Measurements from ENCODE around the gene NATD1. TPM values are rescaled to one million over a fixed set of nuclear protein-coding genes. Genes with fewer than 3 reads are reported as not detected.

Gene NATD1
- total and polyA plus RNA-seq, 9 of the 15 experiments (the other 6 are each of a cell fraction or from before 2014, with no cell fraction given), result 0.24 to 5.4 (median 1.6) TPM

DNA sequence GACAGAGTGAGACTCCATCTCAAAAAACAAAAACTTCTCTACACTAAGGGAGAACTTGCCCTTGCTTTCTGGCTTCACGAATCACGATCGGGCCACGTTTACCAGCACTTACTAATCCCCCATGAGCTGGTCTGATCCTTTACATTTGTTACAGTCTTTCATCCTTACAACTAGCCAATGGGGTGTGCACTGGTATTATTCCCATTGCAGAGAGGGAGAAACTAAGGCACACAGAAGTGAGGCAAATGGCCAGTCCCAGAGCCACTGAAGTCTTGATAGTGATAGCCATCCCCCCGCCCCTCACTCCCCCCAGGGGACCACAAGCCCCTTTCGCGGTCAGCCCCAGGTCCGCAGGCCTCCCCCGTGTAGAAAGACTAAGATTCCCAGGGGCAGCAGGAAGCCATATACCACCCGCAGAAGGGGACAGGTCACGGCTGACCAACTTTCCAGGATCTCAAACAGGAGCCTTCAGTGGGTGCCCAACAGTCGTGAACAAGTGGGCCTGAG is 868 bp downstream of the NATD1 start:
- ChIA-PET CTCF (ENCODE audit: low intra/inter-chr PET ratio) (no interaction called here), POLR2A (no interaction called here)
- Histone ChIP-seq H3K9me3 (replicated peaks; ENCODE audit: control insufficient read depth, insufficient read depth, low read depth, low read length) (no peaks in the 10 kb centered on the region), H3K79me2 (ENCODE audit: control insufficient read depth, insufficient read depth, low read length) (no peaks in the 10 kb centered on the region), H3K27ac (ENCODE audit: extremely low read depth, low read depth, low read length) (no peak overlapping the region), H2AFZ (ENCODE audit: low read depth, low read length) (no peak overlapping the region), H3K9me1 (ENCODE audit: control insufficient read depth, insufficient read depth, low read length) (no peaks in the 10 kb centered on the region), H3K9ac (ENCODE audit: insufficient read depth in 1 of 2, low read depth in 2 of 2, low read length in 2 of 2) (peak overlapping the region in 1 of 2 experiments; percentile 88; a peak in 3 of 4 replicates), H3K4me3 (peak overlapping the region; percentile 47), H3K4me1 (replicated peaks in 1 of 2; ENCODE audit: control insufficient read depth in 2 of 2, insufficient read depth in 2 of 2, low read length in 2 of 2) (peaks cover 12 to 22% of the 10 kb centered on the region in 2 experiments; a peak in 4 of 5 replicates), H3K4me2 (ENCODE audit: insufficient read depth, low read length) (peak overlapping the region; percentile 82), H4K20me1 (replicated peaks; ENCODE audit: control insufficient read depth, insufficient read depth, low read length) (peaks cover 10% of the 10 kb centered on the region), H3K27me3 (ENCODE audit: control insufficient read depth in 2 of 2, insufficient read depth in 2 of 2, low read length in 2 of 2) (no peaks in the 10 kb centered on the region), H3K36me3 (ENCODE audit: control insufficient read depth, insufficient read depth, low read length) (no peaks in the 10 kb centered on the region)
- DNase-seq (ENCODE audit: extremely low read depth in 1 of 4, low spot score in 3 of 4) (no peak), FAIRE-seq (no peak), ATAC-seq (no peak)
- intact Hi-C loops (cut with micrococcal nuclease) (no loop called here), in situ Hi-C loops (cut with MboI) (no loop called here)
- 21% methylated on average over 9 of the region's 12 CpGs for WGBS (ENCODE audit: insufficient coverage, low coverage, missing lambda C conversion rate)
- BruUV-seq (replicated peaks), result TSS peak; percentile 69
- TF ChIP-seq ZNF3 (CRISPR knock-in tag; IDR thresholded peaks at IDR 0.05) (no peak), RBM25 (IDR thresholded peaks at IDR 0.05; ENCODE audit: low read depth, low read length, severe bottlenecking) (peak; percentile 53), BCOR (IDR thresholded peaks at IDR 0.05) (peak; percentile 41; the same call in 1 of the 2 replicates)

DNA sequence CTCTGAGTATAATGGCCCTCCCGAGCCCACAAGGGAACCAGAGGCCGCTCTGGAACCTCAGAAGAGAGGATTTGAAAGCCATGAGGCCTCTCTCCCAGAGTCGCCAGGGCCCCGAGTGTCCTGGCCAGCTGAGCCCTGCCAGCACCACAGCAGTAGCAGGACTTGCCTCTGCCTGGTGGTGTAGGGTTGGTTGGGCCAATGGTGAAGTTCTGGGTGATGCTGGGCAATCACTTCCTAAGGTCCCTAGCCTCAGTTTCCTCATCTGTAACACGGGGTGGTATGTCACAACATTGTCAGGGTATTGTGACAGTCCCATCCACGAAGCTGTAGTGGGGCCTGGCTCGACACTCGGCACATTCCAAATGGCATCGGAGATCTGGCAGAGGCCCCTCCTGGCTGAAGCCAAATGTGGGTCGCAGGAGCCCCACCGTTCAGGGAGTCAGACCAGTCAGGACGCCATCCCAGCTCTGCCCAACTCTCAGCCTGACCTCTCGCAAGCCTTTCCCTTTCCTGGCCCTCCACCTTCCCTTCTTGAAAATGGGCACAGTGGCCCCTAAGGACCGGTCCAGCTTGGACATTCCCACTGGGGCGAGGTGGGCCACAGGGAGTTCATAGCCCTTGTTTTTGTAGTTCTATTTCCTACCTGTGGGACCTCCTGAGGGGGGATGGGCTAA is 1.7 kb downstream of the NATD1 start:
- DNase-seq (ENCODE audit: extremely low read depth in 1 of 4, low spot score in 3 of 4) (no peak), FAIRE-seq (no peak), ATAC-seq (no peak)
- Histone ChIP-seq H3K36me3 (ENCODE audit: control insufficient read depth, insufficient read depth, low read length) (no peaks in the 10 kb centered on the region), H2AFZ (ENCODE audit: low read depth, low read length) (no peak overlapping the region), H3K27ac (ENCODE audit: extremely low read depth, low read depth, low read length) (no peak overlapping the region), H3K9me3 (replicated peaks; ENCODE audit: control insufficient read depth, insufficient read depth, low read depth, low read length) (no peaks in the 10 kb centered on the region), H3K9me1 (ENCODE audit: control insufficient read depth, insufficient read depth, low read length) (no peaks in the 10 kb centered on the region), H3K79me2 (ENCODE audit: control insufficient read depth, insufficient read depth, low read length) (no peaks in the 10 kb centered on the region), H3K9ac (ENCODE audit: insufficient read depth in 1 of 2, low read depth in 2 of 2, low read length in 2 of 2) (peak overlapping the region in 1 of 2 experiments; percentile 45; a peak in 2 of 4 replicates), H4K20me1 (replicated peaks; ENCODE audit: control insufficient read depth, insufficient read depth, low read length) (peaks cover 10% of the 10 kb centered on the region), H3K27me3 (ENCODE audit: control insufficient read depth in 2 of 2, insufficient read depth in 2 of 2, low read length in 2 of 2) (no peaks in the 10 kb centered on the region), H3K4me3 (no peak overlapping the region), H3K4me2 (ENCODE audit: insufficient read depth, low read length) (no peak overlapping the region), H3K4me1 (replicated peaks in 1 of 2; ENCODE audit: control insufficient read depth in 2 of 2, insufficient read depth in 2 of 2, low read length in 2 of 2) (peaks cover 7 to 22% of the 10 kb centered on the region in 2 experiments; a peak in 4 of 5 replicates)
- BruUV-seq (replicated peaks), result no TSS peak
- POLR2A ChIA-PET, result interaction anchor here (0.6 kb wide), 1 partner anchor 12 kb away, joined by 4 read pairs; no protein-coding TSS in a partner anchor
- intact Hi-C loops (cut with micrococcal nuclease) (no loop called here), in situ Hi-C loops (cut with MboI) (no loop called here)
- CTCF ChIA-PET (ENCODE audit: low intra/inter-chr PET ratio), result no interaction called here
- WGBS (ENCODE audit: insufficient coverage, low coverage, missing lambda C conversion rate), result 74% methylated on average over 10 of the region's 15 CpGs
- TF ChIP-seq RAD51 (IDR thresholded peaks at IDR 0.05; ENCODE audit: borderline replicate concordance, low read depth) (no peak), HOXB6 (CRISPR knock-in tag; IDR thresholded peaks at IDR 0.05; ENCODE audit: borderline replicate concordance) (no peak), NUFIP1 (IDR thresholded peaks at IDR 0.05; ENCODE audit: partially characterized antibody) (no peak), MAFF (IDR thresholded peaks at IDR 0.05; ENCODE audit: low read length) (no peak), SNIP1 (IDR thresholded peaks at IDR 0.05; ENCODE audit: low read depth) (no peak), POLR2H (tag; IDR thresholded peaks at IDR 0.05; ENCODE audit: low read depth) (no peak), POLR2A (conservative IDR thresholded peaks at IDR 0.05) (no peak), ZNF79 (CRISPR knock-in tag; IDR thresholded peaks at IDR 0.05; ENCODE audit: low read depth) (no peak), CHD1 (IDR thresholded peaks at IDR 0.05; ENCODE audit: low read length) (no peak)
- TF ChIP-seq, protein P1, sequence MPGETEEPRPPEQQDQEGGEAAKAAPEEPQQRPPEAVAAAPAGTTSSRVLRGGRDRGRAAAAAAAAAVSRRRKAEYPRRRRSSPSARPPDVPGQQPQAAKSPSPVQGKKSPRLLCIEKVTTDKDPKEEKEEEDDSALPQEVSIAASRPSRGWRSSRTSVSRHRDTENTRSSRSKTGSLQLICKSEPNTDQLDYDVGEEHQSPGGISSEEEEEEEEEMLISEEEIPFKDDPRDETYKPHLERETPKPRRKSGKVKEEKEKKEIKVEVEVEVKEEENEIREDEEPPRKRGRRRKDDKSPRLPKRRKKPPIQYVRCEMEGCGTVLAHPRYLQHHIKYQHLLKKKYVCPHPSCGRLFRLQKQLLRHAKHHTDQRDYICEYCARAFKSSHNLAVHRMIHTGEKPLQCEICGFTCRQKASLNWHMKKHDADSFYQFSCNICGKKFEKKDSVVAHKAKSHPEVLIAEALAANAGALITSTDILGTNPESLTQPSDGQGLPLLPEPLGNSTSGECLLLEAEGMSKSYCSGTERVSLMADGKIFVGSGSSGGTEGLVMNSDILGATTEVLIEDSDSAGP (CRISPR knock-in tag; IDR thresholded peaks at IDR 0.05), result no peak

Data from K562 (cell line).